SU-DHL-6 (cell line): ENCODE measurements around the gene UBE2O.

Experiments
- CTCF ChIP-seq: fragments of 200-600 bp; sonication (generic); IDR thresholded peaks from one replicate; pipeline ENCODE4 v1.5.1; 2017; ENCODE audit warnings: antibody characterized with exemption, mild to moderate bottlenecking, low read length, moderate library complexity; ENCODE audit not compliant: insufficient read depth, poor library complexity, severe bottlenecking
- EZH2phosphoT487 ChIP-seq: fragments of 200-600 bp; sonication (generic), shearing (Covaris generic); conservative IDR thresholded peaks from 2 replicates; pipeline ENCODE4 v1.6.1; 2018; ENCODE audit warnings: mild to moderate bottlenecking, antibody characterized with exemption, low read length, moderate library complexity, mixed read lengths

- TF ChIP-seq CTCF (no peak), EZH2phosphoT487 (no peak)
These were observed 48.7 kb downstream of the UBE2O start for GRCh38 chr17:76404256-76404655.
